Mesenchymal stem cell (in vitro differentiated cells and primary cell): ENCODE data around the gene SLC1A2.

Experiments used
- DNase-seq: peaks from one replicate; pipeline ENCODE4 v3.0.0-alpha.2; 2013
- H2AFZ ChIP-seq: one replicate; pipeline ENCODE4 v1.6.1; 2013; ENCODE audit warnings: low read depth, mild to moderate bottlenecking, control low read depth, inconsistent platforms, low read length, moderate library complexity
- H2AK5ac ChIP-seq: 2 replicates; pipeline ENCODE4 v1.6.1; 2013; ENCODE audit warnings: low read length, moderate library complexity, mild to moderate bottlenecking, inconsistent platforms; ENCODE audit not compliant: severe bottlenecking
- H2BK120ac ChIP-seq: one replicate; pipeline ENCODE4 v1.6.1; 2013; ENCODE audit warnings: low read depth, mild to moderate bottlenecking, inconsistent platforms, low read length, moderate library complexity
- H2BK12ac ChIP-seq, 2 experiments: one replicate each; pipeline ENCODE4 v1.6.1; 2013; ENCODE audit warnings: inconsistent platforms in 2 of 2, low read length in 2 of 2, mild to moderate bottlenecking in 2 of 2, moderate library complexity in 2 of 2, control low read depth in 1 of 2
- H2BK15ac ChIP-seq: one replicate; pipeline ENCODE4 v1.6.1; 2013; ENCODE audit warnings: mild to moderate bottlenecking, low read depth, inconsistent platforms; ENCODE audit not compliant: poor library complexity, severe bottlenecking
- H2BK5ac ChIP-seq: 2 replicates; pipeline ENCODE4 v1.6.1; 2013; ENCODE audit warnings: low read depth, mild to moderate bottlenecking, low read length, control low read depth, inconsistent platforms; ENCODE audit not compliant: poor library complexity, severe bottlenecking
- H3K14ac ChIP-seq, 2 experiments: one replicate each; pipeline ENCODE4 v1.6.1; 2013; ENCODE audit warnings: inconsistent platforms in 2 of 2, low read length in 2 of 2, control low read depth in 1 of 2, mild to moderate bottlenecking in 1 of 2, moderate library complexity in 1 of 2
- H3K18ac ChIP-seq, 2 experiments: one replicate each; pipeline ENCODE4 v1.6.1; 2013; ENCODE audit warnings: inconsistent platforms in 2 of 2, low read length in 2 of 2, control low read depth in 1 of 2, low read depth in 1 of 2, mild to moderate bottlenecking in 1 of 2
- H3K23ac ChIP-seq, 2 experiments: one replicate each; pipeline ENCODE4 v1.6.1; 2013; ENCODE audit warnings: inconsistent platforms in 2 of 2, low read length in 2 of 2, mild to moderate bottlenecking in 2 of 2, moderate library complexity in 2 of 2, control low read depth in 1 of 2
- H3K27ac ChIP-seq: 2 replicates; pipeline ENCODE4 v1.5.1; 2013; ENCODE audit warnings: mild to moderate bottlenecking, moderate library complexity, low read length, control low read depth, inconsistent platforms; ENCODE audit not compliant: poor library complexity, severe bottlenecking
- H3K27me3 ChIP-seq, 2 experiments: 2 replicates each; pipeline versions ENCODE4 v1.6.1 to v1.7.0; 2013; ENCODE audit warnings: low read length in 2 of 2, mild to moderate bottlenecking in 2 of 2, moderate library complexity in 2 of 2, control low read depth in 1 of 2, inconsistent platforms in 1 of 2; ENCODE audit not compliant: control insufficient read depth in 1 of 2, insufficient read depth in 1 of 2
- H3K36me3 ChIP-seq, 2 experiments: 2 replicates each; pipeline versions ENCODE4 v1.6.1 to v1.7.0; 2013; ENCODE audit warnings: low read length in 2 of 2, control low read depth in 1 of 2, inconsistent platforms in 1 of 2, low read depth in 1 of 2, mild to moderate bottlenecking in 1 of 2; ENCODE audit not compliant: insufficient read depth in 2 of 2, control insufficient read depth in 1 of 2
- H3K4ac ChIP-seq, 2 experiments: one replicate each; pipeline ENCODE4 v1.6.1; 2013; ENCODE audit warnings: inconsistent platforms in 2 of 2, low read length in 2 of 2, mild to moderate bottlenecking in 2 of 2, moderate library complexity in 2 of 2, control low read depth in 1 of 2, low read depth in 1 of 2
- H3K4me1 ChIP-seq: 2 replicates; pipeline ENCODE4 v1.6.1; 2013; ENCODE audit warnings: low read depth, low read length, control low read depth; ENCODE audit not compliant: control insufficient read depth, insufficient read depth
- H3K4me2 ChIP-seq: 2 replicates; pipeline ENCODE4 v1.6.1; 2013; ENCODE audit warnings: low read length, mild to moderate bottlenecking, inconsistent platforms; ENCODE audit not compliant: poor library complexity, severe bottlenecking
- H3K4me3 ChIP-seq, 2 experiments: 2 replicates each; pipeline versions ENCODE4 v1.5.1 to v1.7.0; 2013; ENCODE audit warnings: low read length in 2 of 2, mild to moderate bottlenecking in 2 of 2, control low read depth in 1 of 2, low read depth in 1 of 2; ENCODE audit not compliant: insufficient read depth in 1 of 2
- H3K79me1 ChIP-seq: replicated peaks from 2 replicates; pipeline ENCODE4 v1.6.1; 2013; ENCODE audit warnings: mild to moderate bottlenecking, control low read depth, low read length, inconsistent platforms; ENCODE audit not compliant: poor library complexity, severe bottlenecking
- H3K9ac ChIP-seq: 2 replicates; pipeline ENCODE4 v1.7.0; 2013; ENCODE audit warnings: mild to moderate bottlenecking, low read length, moderate library complexity
- H3K9me3 ChIP-seq: 2 replicates; pipeline ENCODE4 v1.7.0; 2013; ENCODE audit warnings: mild to moderate bottlenecking, low read length; ENCODE audit not compliant: control insufficient read depth
- H4K8ac ChIP-seq: one replicate; pipeline ENCODE4 v1.6.1; 2013; ENCODE audit warnings: inconsistent platforms, mild to moderate bottlenecking, low read length, moderate library complexity
- H4K91ac ChIP-seq: one replicate; pipeline ENCODE4 v1.6.1; 2013; ENCODE audit warnings: mild to moderate bottlenecking, low read length, inconsistent platforms
- WGBS: methylation state at CpG from one replicate; pipeline ENCODE4 v1.1.7; 2013; ENCODE audit warnings: mixed read lengths; 5-methylcytosine and 5-hydroxymethylcytosine counted together

The SLC1A2 gene

DNA sequence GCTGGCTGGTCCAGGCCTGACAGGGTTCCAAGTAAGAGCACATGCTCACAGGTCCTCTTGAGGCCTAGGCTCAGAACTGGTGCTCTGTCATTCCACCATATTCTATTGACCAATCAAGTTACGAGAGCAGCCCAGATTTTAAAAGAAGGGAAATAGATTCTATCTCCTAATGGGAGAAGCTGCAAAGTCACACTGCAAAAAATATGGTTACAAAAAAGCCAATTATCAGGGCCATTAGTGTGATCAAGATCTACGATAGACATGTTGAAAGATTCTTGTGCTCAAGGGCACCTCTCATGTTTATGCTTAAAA, 184.2 kb downstream of the SLC1A2 start:
- H2BK5ac ChIP-seq: no peak overlapping the region
- no peak overlapping the region for H2AFZ ChIP-seq
- no peak overlapping the region for H2BK15ac ChIP-seq
- no peak overlapping the region for H2BK12ac ChIP-seq
- H3K27me3 ChIP-seq: no peaks in the 10 kb centered on the region
- H4K91ac ChIP-seq: no peak overlapping the region
- no peak for DNase-seq
- peaks cover 0 to 29% of the 10 kb centered on the region in 2 experiments for H3K36me3 ChIP-seq
- no peak overlapping the region for H4K8ac ChIP-seq
- no peak overlapping the region for H3K14ac ChIP-seq
- H2BK120ac ChIP-seq: no peak overlapping the region
- 94% methylated on average over 2 of the region's 2 CpGs for whole genome bisulfite sequencing
- H2AK5ac ChIP-seq: no peak overlapping the region
- H3K18ac ChIP-seq: no peak overlapping the region
- no peaks in the 10 kb centered on the region for H3K79me1 ChIP-seq
- H3K4me1 ChIP-seq: peaks cover 2% of the 10 kb centered on the region
- H3K4me3 ChIP-seq: no peak overlapping the region
- peaks cover 6% of the 10 kb centered on the region for H3K9me3 ChIP-seq
- H3K4ac ChIP-seq: no peak overlapping the region
- H3K23ac ChIP-seq: no peak overlapping the region
- H3K27ac ChIP-seq: no peak overlapping the region
- H3K9ac ChIP-seq: no peak overlapping the region
- H3K4me2 ChIP-seq: no peak overlapping the region

GRCh38 chr11:35234460-35235156, 184.8 kb downstream of the SLC1A2 start:
- no peak for DNase-seq
- H3K27me3 ChIP-seq: no peaks in the 10 kb centered on the region
- H2AK5ac ChIP-seq: no peak overlapping the region
- no peak overlapping the region for H2BK15ac ChIP-seq
- no peak overlapping the region for H3K4me3 ChIP-seq
- no peak overlapping the region for H3K23ac ChIP-seq
- H4K8ac ChIP-seq: no peak overlapping the region
- no peak overlapping the region for H4K91ac ChIP-seq
- no peaks in the 10 kb centered on the region for H3K79me1 ChIP-seq
- H2AFZ ChIP-seq: no peak overlapping the region
- no peak overlapping the region for H3K4me2 ChIP-seq
- H3K36me3 ChIP-seq: peaks cover under 1 to 34% of the 10 kb centered on the region in 2 experiments
- WGBS: 91% methylated on average over 2 of the region's 3 CpGs
- H2BK120ac ChIP-seq: no peak overlapping the region
- no peak overlapping the region for H3K9ac ChIP-seq
- H3K27ac ChIP-seq: no peak overlapping the region
- no peak overlapping the region for H3K4ac ChIP-seq
- no peak overlapping the region for H3K18ac ChIP-seq
- H3K4me1 ChIP-seq: peaks cover 2% of the 10 kb centered on the region
- H3K9me3 ChIP-seq: peaks cover 6% of the 10 kb centered on the region
- H2BK12ac ChIP-seq: no peak overlapping the region
- no peak overlapping the region for H3K14ac ChIP-seq
- H2BK5ac ChIP-seq: no peak overlapping the region

GRCh38 chr11:35233518-35233917, 185.8 kb downstream of the SLC1A2 start:
- Histone ChIP-seq H3K27me3 (no peaks in the 10 kb centered on the region), H3K27ac (no peak overlapping the region), H3K14ac (no peak overlapping the region), H3K79me1 (no peaks in the 10 kb centered on the region), H3K4ac (no peak overlapping the region), H3K9me3 (peaks cover 6% of the 10 kb centered on the region), H3K4me1 (peaks cover 2% of the 10 kb centered on the region), H3K23ac (no peak overlapping the region), H3K4me2 (no peak overlapping the region), H3K4me3 (no peak overlapping the region), H2BK120ac (no peak overlapping the region), H2BK12ac (no peak overlapping the region), H2BK15ac (no peak overlapping the region), H2BK5ac (no peak overlapping the region), H4K91ac (no peak overlapping the region), H2AK5ac (no peak overlapping the region), H3K18ac (no peak overlapping the region), H4K8ac (no peak overlapping the region), H3K36me3 (peaks cover 6 to 44% of the 10 kb centered on the region in 2 experiments), H2AFZ (no peak overlapping the region), H3K9ac (peak overlapping the region; percentile 4)
- no peak for DNase-seq
- 90% methylated on average over 1 of the region's 1 CpG for WGBS

GRCh38 chr11:35232891-35233330, 186.4 kb downstream of the SLC1A2 start:
- Histone ChIP-seq H3K4me1 (peaks cover 2% of the 10 kb centered on the region), H3K18ac (no peak overlapping the region), H3K79me1 (no peaks in the 10 kb centered on the region), H3K14ac (no peak overlapping the region), H2BK120ac (no peak overlapping the region), H3K36me3 (peaks cover 6 to 51% of the 10 kb centered on the region in 2 experiments), H3K23ac (no peak overlapping the region), H2BK5ac (no peak overlapping the region), H2BK15ac (no peak overlapping the region), H3K4me2 (no peak overlapping the region), H3K9me3 (peaks cover 6% of the 10 kb centered on the region), H3K27ac (no peak overlapping the region), H2BK12ac (no peak overlapping the region), H3K27me3 (no peaks in the 10 kb centered on the region), H3K4ac (no peak overlapping the region), H4K91ac (no peak overlapping the region), H2AK5ac (no peak overlapping the region), H3K4me3 (no peak overlapping the region), H2AFZ (no peak overlapping the region), H4K8ac (no peak overlapping the region), H3K9ac (no peak overlapping the region)
- peak; percentile 60 for DNase-seq
- 93% methylated on average over 2 of the region's 4 CpGs for WGBS
